ENCODE measurements around the gene RNPS1.

The RNPS1 gene

DNA sequence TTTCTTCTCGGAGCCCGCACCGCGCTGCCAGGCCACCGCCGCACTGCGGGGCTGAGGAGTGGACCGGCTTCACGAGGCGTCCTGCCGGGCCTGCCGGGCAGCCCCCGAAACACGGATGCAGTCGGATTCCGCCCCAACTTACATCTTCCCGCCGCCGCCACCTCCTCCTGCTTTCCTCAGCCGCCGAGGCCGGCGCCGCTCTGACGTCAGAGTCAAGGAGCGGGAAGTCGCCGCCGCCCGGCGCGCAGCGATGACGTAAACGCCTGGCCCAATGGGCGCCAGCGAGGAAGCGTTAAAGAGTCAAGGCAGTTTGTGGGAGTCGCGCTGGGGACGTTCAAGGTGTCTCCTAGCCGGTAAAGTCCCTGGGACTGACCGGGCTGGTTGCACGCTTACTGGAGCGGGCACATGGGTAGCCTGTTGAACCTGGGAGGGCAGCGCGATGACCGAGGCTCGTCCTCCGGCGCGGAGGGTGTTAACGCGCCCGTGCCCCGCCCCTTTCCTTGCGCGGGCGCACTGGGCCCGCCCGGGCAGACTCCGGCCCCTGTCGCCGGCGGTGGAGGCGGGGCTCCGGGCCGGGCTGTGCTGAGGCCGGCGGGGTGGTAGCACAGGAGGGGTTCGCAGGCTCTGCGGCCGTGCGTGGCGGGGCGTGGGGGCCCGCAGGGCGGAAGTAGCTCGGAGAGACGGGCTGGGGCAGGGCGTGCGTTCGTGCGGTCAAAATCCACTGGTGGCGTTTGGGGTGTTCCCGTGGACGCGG lies at the start of gene RNPS1:
Gene RNPS1 (minus strand): TSS at position 214 of the 754 bp plus-strand sequence. CDS start 3,483 bp downstream, outside the sequence.
- in situ Hi-C loops (cut with MboI; ENCODE audit: low sequenced_read_pairs): no loop called here

DNA sequence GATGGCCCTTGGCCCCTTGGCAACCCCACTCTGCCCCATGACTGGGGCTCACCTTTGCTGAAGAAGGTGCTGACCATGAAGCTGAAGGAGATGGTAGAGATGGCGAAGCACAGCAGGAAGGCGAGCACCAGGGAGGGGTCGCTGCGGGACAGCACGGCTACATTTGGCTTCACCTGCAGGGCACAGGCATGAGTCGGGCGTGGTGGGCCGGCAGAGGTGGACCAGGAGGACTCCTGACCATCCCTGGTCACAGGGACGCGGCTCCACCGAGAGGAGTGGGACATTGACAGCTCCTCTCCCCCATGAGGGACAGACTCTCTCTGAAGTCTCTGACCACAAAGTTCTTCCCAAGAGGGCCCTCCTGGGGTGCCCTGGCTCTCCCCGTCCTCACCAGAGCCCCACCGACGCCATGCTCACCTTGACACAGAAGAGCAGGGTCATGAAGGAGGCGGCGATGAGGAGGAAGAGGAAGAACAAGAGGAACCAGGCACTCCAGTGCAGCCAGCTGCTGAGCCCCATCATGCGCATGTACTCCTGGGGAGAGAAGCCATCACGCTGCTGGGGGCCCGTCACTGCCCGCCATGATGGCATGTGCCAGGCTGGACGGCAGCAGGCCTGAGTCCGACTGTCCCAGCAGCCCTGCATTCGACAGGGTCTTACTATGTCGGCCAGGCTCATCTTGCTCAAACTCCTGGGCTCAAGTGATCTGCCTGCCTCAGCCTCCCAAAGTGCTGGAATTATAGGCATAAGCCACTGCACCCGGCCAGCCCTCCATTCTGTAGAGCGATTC lies 49.5 kb upstream of the RNPS1 start:
- in situ Hi-C loops (cut with MboI; ENCODE audit: low sequenced_read_pairs): no loop called here

GRCh38 chr16:2308089-2308962 lies 40.4 kb upstream of the RNPS1 start:
- in situ Hi-C loops (cut with MboI; ENCODE audit: low sequenced_read_pairs): no loop called here

DNA sequence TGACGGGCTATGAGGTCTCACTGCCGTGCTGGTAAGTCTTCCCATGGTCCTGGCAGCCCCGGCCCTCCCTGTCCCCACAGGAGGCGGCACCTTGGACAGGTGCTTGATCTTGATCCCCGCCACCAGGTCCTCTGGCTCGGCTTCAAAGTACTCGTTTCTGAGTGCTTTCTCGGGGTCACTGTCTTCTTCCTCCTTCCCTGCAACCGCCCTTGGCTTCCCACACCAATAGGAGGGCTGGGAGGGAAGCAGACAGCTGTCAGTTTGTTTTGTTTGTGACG lies 31.9 kb upstream of the RNPS1 start:
- in situ Hi-C loops (cut with MboI; ENCODE audit: low sequenced_read_pairs): no loop called here

GRCh38 chr16:2299121-2299914 lies 31.4 kb upstream of the RNPS1 start:
- in situ Hi-C loops (cut with MboI; ENCODE audit: low sequenced_read_pairs): no loop called here

- in situ Hi-C loops (cut with MboI; ENCODE audit: low sequenced_read_pairs): no loop called here
These were observed 30.7 kb upstream of the RNPS1 start for GRCh38 chr16:2298621-2299020.

- in situ Hi-C loops (cut with MboI; ENCODE audit: low sequenced_read_pairs): no loop called here
These were observed 29.6 kb upstream of the RNPS1 start for GRCh38 chr16:2297506-2297860.

- in situ Hi-C loops (cut with MboI; ENCODE audit: low sequenced_read_pairs): no loop called here
These were observed 29.0 kb upstream of the RNPS1 start for GRCh38 chr16:2296661-2297505.

DNA sequence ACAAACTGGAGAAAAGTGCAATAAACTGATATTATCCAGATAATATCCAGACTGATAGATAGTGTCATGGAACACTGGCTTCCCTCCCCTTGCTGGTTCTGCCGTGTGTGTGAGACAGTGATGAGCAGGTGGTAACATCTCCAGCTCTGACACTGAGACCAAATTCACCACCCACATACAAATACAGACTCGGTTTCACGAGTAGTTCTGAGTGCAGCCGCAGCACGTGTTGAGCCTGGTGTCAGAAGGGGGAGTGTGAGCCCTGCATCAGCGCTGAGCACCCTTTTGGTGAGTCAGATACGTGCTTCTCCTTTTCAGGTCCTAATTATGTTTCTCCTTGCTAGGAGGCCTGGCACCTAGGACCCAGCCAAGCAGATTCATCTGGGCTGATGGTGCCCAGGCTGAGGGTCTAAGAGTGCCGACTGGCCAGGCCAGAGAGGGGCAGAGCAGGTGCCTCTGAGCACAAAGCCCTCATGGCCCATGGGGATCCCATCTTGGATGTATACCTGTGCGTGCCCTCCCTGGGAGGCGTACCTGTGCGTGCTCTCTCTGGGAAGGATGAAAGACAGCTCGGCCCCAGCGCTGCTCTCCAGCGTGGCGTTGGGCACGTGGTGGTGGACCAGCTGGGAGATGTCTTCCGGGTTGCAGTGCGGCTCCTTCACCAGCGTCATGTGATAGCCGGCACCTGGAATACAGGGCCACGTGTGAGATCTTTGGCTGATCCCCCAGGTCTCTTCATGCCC lies 27.3 kb upstream of the RNPS1 start:
- in situ Hi-C loops (cut with MboI; ENCODE audit: low sequenced_read_pairs): no loop called here

DNA sequence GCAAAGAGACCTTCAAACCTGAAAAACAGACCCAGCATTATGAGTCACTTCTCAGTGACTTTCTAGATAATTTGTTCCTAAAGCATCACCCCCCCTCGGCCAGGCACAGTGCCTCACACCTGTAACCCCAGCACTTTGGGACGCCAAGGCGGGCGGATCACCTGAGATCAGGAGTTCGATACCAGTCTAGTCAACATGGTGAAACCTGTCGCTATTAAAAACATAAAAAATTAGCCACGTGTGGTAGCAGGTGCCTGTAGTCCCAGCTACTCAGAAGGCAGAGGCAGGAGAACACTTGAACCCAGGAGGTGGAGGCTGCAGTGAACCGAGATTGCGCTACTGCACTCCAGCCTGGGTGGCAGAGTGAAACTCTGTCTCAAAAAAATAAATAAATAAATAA lies 24.3 kb upstream of the RNPS1 start:
- in situ Hi-C loops (cut with MboI; ENCODE audit: low sequenced_read_pairs): no loop called here

DNA sequence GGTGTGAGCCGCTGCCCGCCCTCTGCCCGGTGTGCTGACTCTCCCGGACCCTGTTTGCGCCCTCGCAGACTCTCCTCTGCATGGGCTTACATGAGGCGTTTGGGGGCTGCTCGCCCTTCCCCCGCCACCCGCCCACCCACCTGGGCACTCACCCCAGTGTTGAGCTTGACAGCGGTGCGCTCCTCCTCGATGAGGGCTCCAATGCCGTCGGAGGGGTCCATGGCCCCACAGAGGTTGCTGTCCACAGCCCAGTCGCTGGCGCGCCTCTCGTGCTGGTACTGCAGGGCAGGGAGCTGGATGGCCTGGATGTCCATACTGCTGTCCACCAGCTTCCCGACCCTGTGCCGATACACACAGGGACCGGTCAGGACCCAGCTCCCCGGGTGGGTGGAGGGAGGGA lies 21.4 kb upstream of the RNPS1 start:
- in situ Hi-C loops (cut with MboI; ENCODE audit: low sequenced_read_pairs): no loop called here

GRCh38 chr16:2288726-2289125 lies 20.8 kb upstream of the RNPS1 start:
- in situ Hi-C loops (cut with MboI; ENCODE audit: low sequenced_read_pairs): no loop called here

- in situ Hi-C loops (cut with MboI; ENCODE audit: low sequenced_read_pairs): no loop called here
These were observed 20.1 kb upstream of the RNPS1 start for GRCh38 chr16:2287916-2288547.

- in situ Hi-C loops (cut with MboI; ENCODE audit: low sequenced_read_pairs): no loop called here
These were observed 18.6 kb upstream of the RNPS1 start for GRCh38 chr16:2286550-2286949.

- in situ Hi-C loops (cut with MboI; ENCODE audit: low sequenced_read_pairs): no loop called here
These were observed 17.8 kb upstream of the RNPS1 start for GRCh38 chr16:2285731-2286191.

- in situ Hi-C loops (cut with MboI; ENCODE audit: low sequenced_read_pairs): no loop called here
These were observed 17.1 kb upstream of the RNPS1 start for GRCh38 chr16:2284797-2285576.

- in situ Hi-C loops (cut with MboI; ENCODE audit: low sequenced_read_pairs): no loop called here
These were observed 16.3 kb upstream of the RNPS1 start for GRCh38 chr16:2284001-2284770.
